ENCODE measurements around the gene ADNP2. TPM values are rescaled to one million over a fixed set of nuclear protein-coding genes. Genes with fewer than 3 reads are reported as not detected.

The ADNP2 gene
- total and polyA plus RNA-seq, 2 of the 13 experiments (the other 11 are each of a cell fraction or from before 2014, with no cell fraction given), result 10.8 to 25.5 TPM

- Histone ChIP-seq H3K9ac (ENCODE audit: insufficient read depth, low read depth, low read length) (no peak overlapping the region), H3K4me3 (replicated peaks in 1 of 3; ENCODE audit: insufficient read depth in 1 of 3, low read depth in 2 of 3, low read length in 3 of 3) (no peak overlapping the region), H3K79me2 (ENCODE audit: insufficient read depth, low read length) (no peaks in the 10 kb centered on the region), H4K20me1 (ENCODE audit: insufficient read depth, low read length) (no peaks in the 10 kb centered on the region), H3K4me2 (ENCODE audit: low read depth, low read length) (no peak overlapping the region), H2AFZ (ENCODE audit: low read length) (no peak overlapping the region), H3K4me1 (ENCODE audit: insufficient read depth, low read length) (no peaks in the 10 kb centered on the region), H3K27ac (ENCODE audit: extremely low read length, insufficient read depth, low read length) (no peak overlapping the region), H3K27me3 (ENCODE audit: control insufficient read depth in 1 of 2, insufficient read depth in 2 of 2, low read length in 2 of 2) (no peaks in the 10 kb centered on the region), H3K36me3 (replicated peaks in 1 of 2; ENCODE audit: control insufficient read depth in 1 of 2, insufficient read depth in 2 of 2, low read length in 2 of 2) (no peaks in the 10 kb centered on the region), H3K9me3 (ENCODE audit: low read length) (no peaks in the 10 kb centered on the region)
- intact Hi-C loops (cut with micrococcal nuclease; ENCODE audit: unreplicated experiment) (no loop called here), in situ Hi-C loops (cut with HindIII; ENCODE audit: extremely low pct_ligation_motif_present, low pct_unique_long_range_greater_than_20kb) (no loop called here)
- ChIA-PET POLR2A (no interaction called here), CTCF (ENCODE audit: low intra/inter-chr PET ratio, low total read pairs) (interaction anchor here (0.6 to 2.1 kb wide), 4 partner anchors 13 to 87 kb away, joined by 3 to 26 read pairs (median 6); no protein-coding TSS in a partner anchor)
- BruUV-seq (replicated peaks), result no TSS peak
- WGBS (ENCODE audit: low lambda C conversion rate), result 88% methylated on average over 4 of the region's 7 CpGs
- DNase-seq (ENCODE audit: low spot score), result no peak
- peak; percentile 59 for ATAC-seq
- TF ChIP-seq HDAC1 (CRISPR knock-in tag; IDR thresholded peaks at IDR 0.05) (no peak), FUBP1 (CRISPR knock-in tag; IDR thresholded peaks at IDR 0.05; ENCODE audit: borderline replicate concordance) (no peak), SNAPC4 (CRISPR knock-in tag; IDR thresholded peaks at IDR 0.05) (no peak), PCBP2 (optimal IDR thresholded peaks at IDR 0.05; ENCODE audit: low read depth, low read length, poor library complexity, severe bottlenecking) (no peak), NFATC3 (CRISPR knock-in tag; IDR thresholded peaks at IDR 0.05) (no peak), ZSCAN12 (CRISPR knock-in tag; IDR thresholded peaks at IDR 0.05) (no peak), ZNF33A (CRISPR knock-in tag; IDR thresholded peaks at IDR 0.05; ENCODE audit: borderline replicate concordance) (no peak), TIGD3 (CRISPR knock-in tag; IDR thresholded peaks at IDR 0.05; ENCODE audit: borderline replicate concordance) (no peak), ZNF747 (CRISPR knock-in tag; IDR thresholded peaks at IDR 0.05; ENCODE audit: borderline replicate concordance) (no peak), PAF1 (CRISPR knock-in tag; IDR thresholded peaks at IDR 0.05) (no peak), POLR2A (IDR thresholded peaks at IDR 0.05; ENCODE audit: insufficient read depth in 1 of 2, low read depth in 2 of 2, low read length in 2 of 2) (no peak), ZNF10 (CRISPR knock-in tag; IDR thresholded peaks at IDR 0.05; ENCODE audit: borderline replicate concordance, low read depth) (no peak), TEAD2 (CRISPR knock-in tag; IDR thresholded peaks at IDR 0.05) (no peak), SALL2 (CRISPR knock-in tag; IDR thresholded peaks at IDR 0.05) (no peak), KMT2B (CRISPR knock-in tag; IDR thresholded peaks at IDR 0.05) (no peak), ZBTB42 (CRISPR knock-in tag; IDR thresholded peaks at IDR 0.05) (no peak), ZNF354B (CRISPR knock-in tag; IDR thresholded peaks at IDR 0.05) (no peak), ISL2 (CRISPR knock-in tag; IDR thresholded peaks at IDR 0.05) (no peak)
- no peak for FAIRE-seq
Measured at GRCh38 chr18:80170395-80171053, 61.5 kb downstream of the ADNP2 start.
